IMR-90 (cell line): ENCODE results near the gene TSGA10IP. TPM values are rescaled to one million over a fixed set of nuclear protein-coding genes. Genes with fewer than 3 reads are reported as not detected.

Experiments
- ATAC-seq: fragments of 200-7000 bp; cut with Tn5 transposase; 2 replicates; pipeline ENCODE4 v1.9.1; 2020; ENCODE audit warnings: low read depth, mild to moderate bottlenecking, moderate library complexity
- BruUV-seq: library from RNA; stranded (reverse); fragments of 400-500 nt; replicated peaks from 2 replicates; lab custom pipeline; 2021; lab: Mats Ljungman, UMichigan
- CTCF ChIA-PET: fragments of 300-600 bp; formaldehyde crosslinking; extraction: SDS; loops from one replicate; lab custom pipeline; 2021; ENCODE audit warnings: antibody characterized with exemption; lab: Yijun Ruan, JAX
- POLR2A ChIA-PET: fragments of 300-600 bp; sonication (Branson Sonifier 250); formaldehyde crosslinking; loops from one replicate; lab custom pipeline; 2022; ENCODE audit warnings: antibody characterized with exemption; ENCODE audit not compliant: unreplicated experiment; lab: Charles Lee
- DNase-seq: peaks from one replicate; pipeline ENCODE4 v3.0.0; 2013
- H2AFZ ChIP-seq: replicated peaks from 2 replicates; pipeline ENCODE3; 2013; ENCODE audit warnings: low read length, mild to moderate bottlenecking; ENCODE audit not compliant: poor library complexity
- H2AK5ac ChIP-seq: 2 replicates; pipeline ENCODE4 v1.6.1; 2013; ENCODE audit warnings: low read depth, low read length, inconsistent platforms
- H2AK9ac ChIP-seq: replicated peaks from 2 replicates; pipeline ENCODE3; 2013; ENCODE audit warnings: mild to moderate bottlenecking, low read depth, low read length, moderate library complexity; ENCODE audit not compliant: poor library complexity
- H2BK120ac ChIP-seq: 2 replicates; pipeline ENCODE4 v1.6.1; 2013; ENCODE audit warnings: low read depth, low read length, inconsistent platforms
- H2BK15ac ChIP-seq: 3 replicates; pipeline ENCODE4 v1.6.1; 2013; ENCODE audit warnings: low read depth, low read length, inconsistent platforms
- H2BK20ac ChIP-seq: 2 replicates; pipeline ENCODE4 v1.6.1; 2013; ENCODE audit warnings: low read depth, mild to moderate bottlenecking, inconsistent platforms, low read length, moderate library complexity
- H2BK5ac ChIP-seq: 2 replicates; pipeline ENCODE4 v1.6.1; 2013; ENCODE audit warnings: mild to moderate bottlenecking, low read depth, low read length, inconsistent platforms; ENCODE audit not compliant: poor library complexity, severe bottlenecking
- H3K14ac ChIP-seq: replicated peaks from 2 replicates; pipeline ENCODE4 v1.6.1; 2013; ENCODE audit warnings: low read depth, low read length, inconsistent platforms
- H3K18ac ChIP-seq: 2 replicates; pipeline ENCODE4 v1.6.1; 2013; ENCODE audit warnings: low read depth, low read length, control low read depth
- H3K23ac ChIP-seq: 2 replicates; pipeline ENCODE4 v1.6.1; 2013; ENCODE audit warnings: low read depth, low read length, inconsistent platforms
- H3K27ac ChIP-seq: 2 replicates; pipeline ENCODE4 v1.5.1; 2013; ENCODE audit warnings: mild to moderate bottlenecking, control low read depth, low read length; ENCODE audit not compliant: insufficient read depth
- H3K27me3 ChIP-seq: 2 replicates; pipeline ENCODE4 v1.6.1; 2013; ENCODE audit warnings: low read length; ENCODE audit not compliant: control insufficient read depth, insufficient read depth
- H3K36me3 ChIP-seq: 2 replicates; pipeline ENCODE4 v1.6.1; 2013; ENCODE audit warnings: low read length, mixed read lengths; ENCODE audit not compliant: control insufficient read depth, insufficient read depth
- H3K4ac ChIP-seq: 2 replicates; pipeline ENCODE4 v1.6.1; 2013; ENCODE audit warnings: low read depth, low read length, inconsistent platforms
- H3K4me1 ChIP-seq: 2 replicates; pipeline ENCODE4 v1.6.1; 2013; ENCODE audit warnings: low read length, mixed read lengths; ENCODE audit not compliant: control insufficient read depth, insufficient read depth
- H3K4me2 ChIP-seq: 2 replicates; pipeline ENCODE4 v1.6.1; 2013; ENCODE audit warnings: low read depth, mild to moderate bottlenecking, control low read depth, low read length, moderate library complexity
- H3K4me3 ChIP-seq: 2 replicates; pipeline ENCODE4 v1.5.1; 2013; ENCODE audit warnings: low read depth, mild to moderate bottlenecking, control low read depth, low read length, moderate library complexity; ENCODE audit not compliant: insufficient read depth
- H3K56ac ChIP-seq: 2 replicates; pipeline ENCODE4 v1.6.1; 2013; ENCODE audit warnings: low read length, inconsistent platforms; ENCODE audit not compliant: insufficient read depth; ENCODE audit errors: extremely low read depth
- H3K79me1 ChIP-seq, 2 experiments: 2 replicates each; pipeline ENCODE4 v1.6.1; 2013; ENCODE audit warnings: low read length in 2 of 2, inconsistent platforms in 1 of 2, low read depth in 1 of 2
- H3K9ac ChIP-seq: 2 replicates; pipeline ENCODE4 v1.6.1; 2013; ENCODE audit warnings: low read depth, low read length, control low read depth
- H3K9me1 ChIP-seq: 2 replicates; pipeline ENCODE4 v1.6.1; 2013; ENCODE audit warnings: low read length, inconsistent platforms; ENCODE audit not compliant: insufficient read depth
- H3K9me3 ChIP-seq: 2 replicates; pipeline ENCODE4 v1.6.1; 2013; ENCODE audit warnings: low read length; ENCODE audit not compliant: control insufficient read depth, insufficient read depth
- H4K20me1 ChIP-seq: 2 replicates; pipeline ENCODE4 v1.6.1; 2013; ENCODE audit warnings: low read length, inconsistent platforms; ENCODE audit not compliant: insufficient read depth
- H4K5ac ChIP-seq: 2 replicates; pipeline ENCODE4 v1.6.1; 2013; ENCODE audit warnings: mild to moderate bottlenecking, low read depth, low read length, control low read depth
- H4K8ac ChIP-seq, 2 experiments: 2 replicates each; pipeline ENCODE4 v1.6.1; 2013; ENCODE audit warnings: low read depth in 2 of 2, low read length in 2 of 2, control low read depth in 1 of 2, inconsistent platforms in 1 of 2
- H4K91ac ChIP-seq: 2 replicates; pipeline ENCODE4 v1.6.1; 2013; ENCODE audit warnings: low read depth, low read length, inconsistent platforms; ENCODE audit not compliant: insufficient read depth
- CEBPB ChIP-seq: IDR thresholded peaks from 2 replicates; pipeline ENCODE4 v1.6.1; 2012; ENCODE audit warnings: low read depth, low read length, improper control_type of control experiment
- CHD1 ChIP-seq: IDR thresholded peaks from 2 replicates; pipeline ENCODE4 v1.6.1; 2012; ENCODE audit warnings: low read depth, low read length, improper control_type of control experiment
- FOS ChIP-seq: fragments of 150-350 bp; IDR thresholded peaks from 2 replicates; pipeline ENCODE4 v1.6.1; 2016; ENCODE audit warnings: low read depth, low read length
- MAFK ChIP-seq: IDR thresholded peaks from 2 replicates; pipeline ENCODE4 v1.6.1; 2012; ENCODE audit warnings: low read depth, low read length, improper control_type of control experiment
- MXI1 ChIP-seq: IDR thresholded peaks from 2 replicates; pipeline ENCODE4 v1.6.1; 2012; ENCODE audit warnings: low read depth, mild to moderate bottlenecking, low read length, moderate library complexity, borderline replicate concordance
- POLR2A ChIP-seq: IDR thresholded peaks from 2 replicates; pipeline ENCODE4 v1.6.1; 2012; ENCODE audit warnings: mild to moderate bottlenecking, low read depth, low read length
- RAD21 ChIP-seq: IDR thresholded peaks from 2 replicates; pipeline ENCODE4 v1.6.1; 2012; ENCODE audit warnings: low read length, improper control_type of control experiment
- RCOR1 ChIP-seq: IDR thresholded peaks from 2 replicates; pipeline ENCODE4 v1.6.1; 2012; ENCODE audit warnings: mild to moderate bottlenecking, low read length, improper control_type of control experiment; ENCODE audit not compliant: insufficient replicate concordance
- RFX5 ChIP-seq: IDR thresholded peaks from 2 replicates; pipeline ENCODE4 v1.8.0; 2012; ENCODE audit warnings: low read depth, mild to moderate bottlenecking, low read length, moderate library complexity
- SMC3 ChIP-seq: fragments of 150-350 bp; IDR thresholded peaks from 2 replicates; pipeline ENCODE4 v1.6.1; 2016; ENCODE audit warnings: low read depth, mild to moderate bottlenecking, antibody characterized with exemption, low read length, moderate library complexity
- whole genome bisulfite sequencing, 2 experiments: methylation state at CpG; one replicate each; pipeline versions ENCODE4 v1.1.5 to v1.1.7; 2013; ENCODE audit warnings: missing lambda C conversion rate in 2 of 2; ENCODE audit not compliant: insufficient read length in 1 of 2; ENCODE audit errors: extremely low coverage in 2 of 2; 5-methylcytosine and 5-hydroxymethylcytosine counted together
- dilution Hi-C: fragments of 300-500 bp; cut with HindIII; formaldehyde crosslinking; loops from one replicate; pipeline ENCODE4 v1.14.3; 2018; ENCODE audit warnings: low sequenced_read_pairs; ENCODE audit not compliant: unreplicated experiment
- in situ Hi-C: fragments of 300-500 bp; cut with MboI; formaldehyde crosslinking; loops from 3 replicates; pipeline ENCODE4 v1.14.3; 2019; ENCODE audit warnings: low sequenced_read_pairs, inconsistent platforms, mixed read lengths
- intact Hi-C: fragments of 100-400 bp; cut with micrococcal nuclease; formaldehyde crosslinking; loops from 2 replicates; pipeline ENCODE4 v1.10.0; 2022
- polyA plus RNA-seq, 3 experiments: library from polyadenylated mRNA; depleted of rRNA; stranded (reverse); fragments of >200 nt; gene quantifications; 2 replicates each; pipeline ENCODE4 v1.2.3, GENCODE V29; 2012; ENCODE audit warnings: low replicate concordance in 1 of 3
- total RNA-seq: library from RNA; depleted of rRNA; stranded (reverse); fragments of >200 nt; gene quantifications from 2 replicates; pipeline ENCODE4 v1.2.3, GENCODE V29; 2012

The TSGA10IP gene
- total and polyA plus RNA-seq, 2 of the 4 experiments (the other 2 are of a cell fraction): 0.21 TPM; not detected in 1

GRCh38 chr11:65937766-65938165 is 7.5 kb upstream of the TSGA10IP start:
- H2AK5ac ChIP-seq: no peak overlapping the region
- H3K56ac ChIP-seq: no peak overlapping the region
- no peak overlapping the region for H3K4me3 ChIP-seq
- H2BK120ac ChIP-seq: no peak overlapping the region
- peaks cover 10% of the 10 kb centered on the region for H3K4me1 ChIP-seq
- H4K20me1 ChIP-seq: 0 out of 2 replicates have a peak, but pooled peaks cover 3% of the 10 kb centered on the region
- intact Hi-C loops: no loop called here
- in situ Hi-C loops: no loop called here
- H2BK20ac ChIP-seq: no peak overlapping the region
- 67% methylated on average over 1 of the region's 4 CpGs; no CpG with 5 or more reads in 1 of the 2 experiments for WGBS, 2 experiments
- peaks cover 12% of the 10 kb centered on the region for H3K9me1 ChIP-seq
- no peak overlapping the region for H4K91ac ChIP-seq
- no peak overlapping the region for H3K23ac ChIP-seq
- ATAC-seq (no peak), DNase-seq (no peak)
- no peak overlapping the region for H3K14ac ChIP-seq
- TF ChIP-seq POLR2A (no peak), SMC3 (no peak), MXI1 (no peak), RAD21 (no peak), RCOR1 (no peak), CHD1 (no peak), CEBPB (no peak), FOS (no peak), MAFK (no peak), RFX5 (no peak)
- H2AK9ac ChIP-seq: no peak overlapping the region
- no peak overlapping the region for H2BK15ac ChIP-seq
- no peak overlapping the region for H4K5ac ChIP-seq
- H3K9ac ChIP-seq: no peak overlapping the region
- no peaks in the 10 kb centered on the region for H3K36me3 ChIP-seq
- no peak overlapping the region for H3K4me2 ChIP-seq
- dilution Hi-C loops: no loop called here
- H3K27me3 ChIP-seq: no peaks in the 10 kb centered on the region
- no peak overlapping the region for H3K27ac ChIP-seq
- CTCF ChIA-PET: interaction anchor here (1.0 kb wide), 1 partner anchor 53 kb away, joined by 4 read pairs; no protein-coding TSS in a partner anchor
- no peak overlapping the region for H3K4ac ChIP-seq
- peaks cover 0 to 15% of the 10 kb centered on the region in 2 experiments; a peak in 2 of 4 replicates for H3K79me1 ChIP-seq
- H3K18ac ChIP-seq: no peak overlapping the region
- H3K9me3 ChIP-seq: no peaks in the 10 kb centered on the region
- no peak overlapping the region for H2BK5ac ChIP-seq
- no TSS peak for BruUV-seq
- no peak overlapping the region for H4K8ac ChIP-seq
- no peak overlapping the region for H2AFZ ChIP-seq
- POLR2A ChIA-PET: interaction anchor here (0.6 kb wide), 1 partner anchor 64 kb away, joined by 3 read pairs; the partner anchor contains the start of genes BANF1 and EIF1AD
